Adipose tissue (tissue), 3 donors: Measurements from ENCODE around the gene TCF25. TPM values are rescaled to one million over a fixed set of nuclear protein-coding genes. Genes with fewer than 3 reads are reported as not detected.

ENCODE experiments used
- H3K27ac ChIP-seq: one replicate; pipeline ENCODE4 v1.5.1; 2013; ENCODE audit warnings: low read depth, low read length
- WGBS, 3 donors: extraction: QIAGEN DNeasy Blood & Tissue Kit; methylation state at CpG; one replicate each; pipeline ENCODE4 v1.1.7; 2013; 5-methylcytosine and 5-hydroxymethylcytosine counted together
- polyA plus RNA-seq, 3 donors: library from polyadenylated mRNA; stranded (reverse); fragments of 200-250 nt; gene quantifications; one replicate each; pipeline ENCODE4 v1.2.3, GENCODE V29; 2013
- donor health status: healthy with polysubstance abuse.
- donor health status: Bipolar disorder and iron deficiency.
- donor health status: healthy.

TCF25 gene
- polyA plus RNA-seq, 3 donors: 88.9 to 122 (median 99.0) TPM

- no peak overlapping the region for H3K27ac ChIP-seq
Observed at GRCh38 chr16:89949121-89949742, 75.8 kb downstream of the TCF25 start.

GRCh38 chr16:89949756-89950155 lies 76.4 kb downstream of the TCF25 start:
- no peak overlapping the region for H3K27ac ChIP-seq
- WGBS, 3 donors: 84 to 91% (median 85%) methylated on average over 9 to 12 of the region's 12 CpGs

More at GRCh38 chr16:89949121-89949742, 75.8 kb downstream of the TCF25 start:
- WGBS, 3 donors: 19 to 34% (median 31%) methylated on average over 31 to 55 of the region's 55 CpGs

GRCh38 chr16:89951509-89951908 lies 78.1 kb downstream of the TCF25 start:
- WGBS, 3 donors: 91 to 93% (median 92%) methylated on average over 5 of the region's 5 CpGs
- H3K27ac ChIP-seq: no peak overlapping the region

- WGBS, 3 donors: 93 to 96% (median 94%) methylated on average over 12 of the region's 12 CpGs
- no peak overlapping the region for H3K27ac ChIP-seq
Observed at GRCh38 chr16:89952049-89952448, 78.7 kb downstream of the TCF25 start.

GRCh38 chr16:89952551-89952950 lies 79.2 kb downstream of the TCF25 start:
- H3K27ac ChIP-seq: no peak overlapping the region
- WGBS, 3 donors: 89 to 94% (median 90%) methylated on average over 6 of the region's 6 CpGs

- H3K27ac ChIP-seq: no peak overlapping the region
- 83 to 88% (median 87%) methylated on average over 11 of the region's 11 CpGs for WGBS, 3 donors
Observed at GRCh38 chr16:89953671-89954406, 80.4 kb downstream of the TCF25 start.

- no peak overlapping the region for H3K27ac ChIP-seq
- 89 to 94% (median 94%) methylated on average over 15 of the region's 15 CpGs for WGBS, 3 donors
Observed at GRCh38 chr16:89954462-89954861, 81.1 kb downstream of the TCF25 start.

- WGBS, 3 donors: 87 to 90% (median 90%) methylated on average over 15 of the region's 15 CpGs
Observed at GRCh38 chr16:89955001-89955685, 81.8 kb downstream of the TCF25 start.

GRCh38 chr16:89956505-89957215 lies 83.3 kb downstream of the TCF25 start:
- WGBS, 3 donors: 71 to 91% (median 79%) methylated on average over 15 of the region's 15 CpGs
- H3K27ac ChIP-seq: no peak overlapping the region

More at GRCh38 chr16:89955001-89955685, 81.8 kb downstream of the TCF25 start:
- no peak overlapping the region for H3K27ac ChIP-seq

- H3K27ac ChIP-seq: no peak overlapping the region
- WGBS, 3 donors: 79 to 93% (median 80%) methylated on average over 21 to 23 of the region's 23 CpGs
Observed at GRCh38 chr16:89957216-89957785, 83.9 kb downstream of the TCF25 start.

- WGBS, 3 donors: 89 to 94% (median 91%) methylated on average over 7 of the region's 7 CpGs
- no peak overlapping the region for H3K27ac ChIP-seq
Observed at GRCh38 chr16:89958068-89958467, 84.7 kb downstream of the TCF25 start.

GRCh38 chr16:89958596-89958995 lies 85.2 kb downstream of the TCF25 start:
- WGBS, 3 donors: 96 to 98% (median 98%) methylated on average over 10 of the region's 10 CpGs
- no peak overlapping the region for H3K27ac ChIP-seq

- WGBS, 3 donors: 86 to 96% (median 95%) methylated on average over 13 of the region's 13 CpGs
- H3K27ac ChIP-seq: no peak overlapping the region
Observed at GRCh38 chr16:89960966-89961365, 87.6 kb downstream of the TCF25 start.

Other genes with a start within 250 kb of the TCF25 start
- 10 to 100 TPM; 34.9 to 59.4 (median 54.2) TPM for gene CHMP1A, start 215.9 kb upstream of the TCF25 start, polyA plus RNA-seq
- gene SPATA33, start 215.8 kb upstream of the TCF25 start, polyA plus RNA-seq: 1 to 10 TPM; 2.7 to 3.1 (median 2.8) TPM
- gene CDK10, start 186.9 kb upstream of the TCF25 start, polyA plus RNA-seq: 10 to 100 TPM; 58.4 to 66.1 (median 59.4) TPM
- 10 to 100 TPM in 2 of 3 donors, 1 to 10 TPM in 1; 7.3 to 22.6 (median 11.6) TPM for gene SPATA2L, start 171.9 kb upstream of the TCF25 start, polyA plus RNA-seq
- gene VPS9D1, start 152.7 kb upstream of the TCF25 start, polyA plus RNA-seq: 10 to 100 TPM in 2 of 3 donors, 1 to 10 TPM in 1; 5.9 to 19.8 (median 17.3) TPM
- 10 to 100 TPM; 10.7 to 22.5 (median 20.1) TPM for gene ZNF276, start 152.1 kb upstream of the TCF25 start, polyA plus RNA-seq
- gene FANCA, start 56.9 kb upstream of the TCF25 start, polyA plus RNA-seq: 1 to 10 TPM; 1.3 to 2.8 (median 2.0) TPM
- 1 to 10 TPM; 1.5 to 3.4 (median 2.2) TPM for gene SPIRE2, start 45.1 kb upstream of the TCF25 start, polyA plus RNA-seq
- 1 to 10 TPM; 2.3 to 2.7 (median 2.5) TPM for gene MC1R, start 45.3 kb downstream of the TCF25 start, polyA plus RNA-seq
- 1 to 10 TPM; 2.6 to 7.6 (median 5.1) TPM for gene TUBB3, start 49.8 kb downstream of the TCF25 start, polyA plus RNA-seq
- gene DEF8, start 75.2 kb downstream of the TCF25 start, polyA plus RNA-seq: 10 to 100 TPM; 36.6 to 60.7 (median 49.0) TPM
- 10 to 100 TPM in 1 of 3 donors, under 1 TPM in 2; 0.56 to 10.5 (median 0.82) TPM for gene DBNDD1, start 145.9 kb downstream of the TCF25 start, polyA plus RNA-seq
- gene PRDM7, start 203.7 kb downstream of the TCF25 start, polyA plus RNA-seq: not detected